GM18868 (cell line): ENCODE data around the gene RNF180.
"Not testable (repeated sequence)": the region's sequence is repeated elsewhere in the genome, so short reads cannot be mapped to it uniquely, and the experiment has no call there.

ENCODE experiments used
- ATAC-seq: cut with Tn5 transposase; IDR thresholded peaks from one replicate; pipeline ENCODE4 v1.9.1; 2021; ENCODE audit warnings: mild to moderate bottlenecking, moderate library complexity; ENCODE audit not compliant: unreplicated experiment

Gene RNF180

GRCh38 chr5:64176301-64176700 lies 10.7 kb downstream of the RNF180 start:
- no peak for ATAC-seq

DNA sequence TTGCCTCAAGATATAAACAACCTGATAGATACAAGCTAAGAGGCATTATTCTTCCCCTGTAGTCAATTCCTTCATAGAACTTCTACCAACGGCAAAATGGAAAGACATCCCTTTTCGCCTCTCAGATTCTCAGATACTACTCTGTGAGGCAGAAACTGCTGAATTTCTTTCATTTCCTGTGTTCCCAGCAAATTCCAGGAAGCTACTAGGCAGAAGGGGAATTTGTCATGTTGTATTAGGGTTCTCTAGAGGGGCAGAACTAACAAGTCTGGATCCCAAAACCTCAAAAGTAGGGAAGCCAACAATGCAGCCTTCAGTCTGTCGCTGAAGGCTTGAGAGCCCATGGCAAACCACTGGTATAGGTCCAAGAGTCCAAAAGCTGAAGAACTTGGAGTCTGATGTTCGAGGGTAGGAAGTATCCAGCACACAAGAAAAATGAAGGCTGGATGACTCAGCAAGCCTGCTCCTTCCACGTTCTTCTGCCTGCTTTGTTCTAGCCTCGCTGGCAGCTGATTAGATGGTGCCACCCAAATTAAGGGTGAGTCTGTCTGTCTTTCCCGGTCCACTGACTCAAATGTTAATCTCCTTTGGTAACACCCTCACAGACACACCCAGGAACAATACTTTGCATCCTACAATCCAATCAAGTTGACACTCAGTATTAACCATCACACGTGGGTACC lies 15.2 kb downstream of the RNF180 start:
- ATAC-seq: no peak

GRCh38 chr5:64181440-64181839 lies 15.8 kb downstream of the RNF180 start:
- no peak for ATAC-seq

DNA sequence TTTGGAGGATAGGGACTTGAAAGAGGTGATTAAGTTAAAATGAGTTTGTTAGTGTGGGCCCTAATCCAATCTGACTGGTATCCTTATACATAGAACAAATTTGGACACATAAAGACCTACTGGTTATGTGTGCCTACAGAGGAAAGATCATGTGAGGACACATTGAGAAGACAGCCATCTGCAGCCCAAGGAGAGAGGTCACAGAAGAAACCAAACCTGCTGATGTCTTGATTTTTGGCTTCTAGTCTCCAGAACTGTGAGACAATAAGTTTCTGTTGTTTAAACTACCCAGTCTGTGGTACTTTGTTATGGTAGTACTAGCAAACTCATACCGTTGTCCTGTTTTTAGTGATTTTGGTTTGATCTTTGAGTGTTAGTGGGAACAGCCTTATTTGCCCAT lies 18.3 kb downstream of the RNF180 start:
- ATAC-seq: no peak

DNA sequence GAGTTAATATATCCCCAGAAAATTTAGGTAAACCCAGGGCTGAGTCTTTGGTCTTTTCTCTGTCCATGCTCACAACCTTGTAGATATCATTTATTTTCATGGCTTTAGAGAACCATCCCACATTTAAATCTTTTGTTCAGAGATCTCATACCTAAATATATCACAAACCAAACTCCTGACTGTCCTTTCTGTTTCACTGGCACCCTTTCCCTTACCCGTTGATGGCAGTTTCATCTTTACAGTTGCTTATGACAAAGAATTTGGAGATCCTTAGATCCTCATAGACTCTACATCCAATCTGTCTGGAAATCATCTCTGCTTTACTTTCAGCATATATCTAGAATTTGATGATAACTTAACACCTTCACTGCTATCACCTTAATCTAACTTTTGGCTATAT lies 19.2 kb downstream of the RNF180 start:
- ATAC-seq: no peak

GRCh38 chr5:64188776-64189175 lies 23.1 kb downstream of the RNF180 start:
- ATAC-seq: no peak

DNA sequence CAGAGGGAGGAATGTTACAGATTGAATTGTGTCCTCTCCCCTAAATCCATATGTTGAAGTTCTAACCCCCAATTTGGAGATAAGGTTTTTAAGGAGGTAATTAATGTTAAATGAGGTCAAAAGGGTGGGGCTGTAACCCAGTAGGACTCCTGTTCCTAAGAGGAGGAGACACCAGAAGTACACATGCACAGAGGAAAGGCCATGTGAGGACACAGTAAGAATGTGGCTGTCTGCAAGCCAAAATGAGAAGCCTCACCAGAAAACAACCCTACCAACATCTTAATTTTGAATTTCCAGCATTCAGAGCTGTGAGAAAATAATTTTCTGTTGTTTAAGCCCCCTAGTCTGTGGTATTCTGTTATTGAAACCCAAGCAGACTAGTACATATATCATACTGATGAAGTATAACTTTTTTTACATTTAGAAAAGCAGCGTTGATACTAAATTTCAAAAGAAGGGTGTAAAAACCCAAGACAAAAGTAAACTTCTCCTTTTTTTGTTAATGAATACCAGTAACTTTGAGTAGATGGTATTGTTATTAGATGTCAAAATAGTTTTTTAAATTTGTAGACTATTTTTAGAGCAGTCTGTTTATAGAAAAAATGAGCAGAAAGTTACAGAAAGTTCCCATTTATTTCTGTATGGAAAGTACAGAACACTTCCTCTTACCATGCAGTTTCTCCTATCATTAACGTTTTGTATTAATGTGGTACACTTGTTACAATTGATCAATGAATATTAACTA lies 25.1 kb downstream of the RNF180 start:
- ATAC-seq: no peak

DNA sequence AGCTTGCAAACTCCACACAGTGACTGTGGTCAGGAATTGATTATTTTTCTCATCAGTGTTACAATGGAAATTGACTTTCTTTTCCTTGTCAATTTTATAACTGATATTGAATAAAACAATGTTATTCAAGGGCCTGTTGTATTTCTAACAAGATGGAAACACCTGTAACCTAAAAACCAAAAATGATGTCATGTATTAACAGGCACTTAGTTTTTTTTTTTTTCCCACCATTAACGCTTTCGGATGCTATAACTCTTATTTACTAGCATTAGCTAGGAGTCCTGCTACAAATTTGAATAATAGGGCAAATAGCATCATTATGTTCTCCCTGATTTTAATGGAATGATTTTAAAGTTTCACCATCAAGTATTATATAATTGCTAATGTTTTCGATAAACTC lies 30.3 kb downstream of the RNF180 start:
- ATAC-seq: no peak

GRCh38 chr5:64199425-64199824 lies 33.8 kb downstream of the RNF180 start:
- no peak for ATAC-seq

- no peak for ATAC-seq
Observed at GRCh38 chr5:64201996-64202395, 36.4 kb downstream of the RNF180 start.

DNA sequence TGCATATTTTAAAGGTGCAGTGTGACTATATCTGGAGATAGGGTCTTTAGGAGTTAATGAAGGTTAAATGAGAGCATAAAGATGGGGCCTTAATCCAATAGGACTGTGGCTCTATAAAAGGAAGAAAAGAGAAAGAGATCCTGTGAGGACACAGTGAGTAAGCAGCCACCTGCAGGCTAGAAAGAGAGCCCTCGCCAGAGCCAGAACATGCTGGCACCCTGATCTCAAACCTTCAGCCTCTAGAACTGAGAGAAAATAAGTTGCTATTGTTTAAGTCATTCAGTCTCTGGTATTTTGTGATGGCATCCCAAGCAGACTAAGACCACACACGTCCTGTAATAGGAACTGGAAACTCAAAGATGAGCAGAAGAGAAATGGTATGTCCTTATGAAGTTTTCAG lies 41.0 kb downstream of the RNF180 start:
- ATAC-seq: no peak

DNA sequence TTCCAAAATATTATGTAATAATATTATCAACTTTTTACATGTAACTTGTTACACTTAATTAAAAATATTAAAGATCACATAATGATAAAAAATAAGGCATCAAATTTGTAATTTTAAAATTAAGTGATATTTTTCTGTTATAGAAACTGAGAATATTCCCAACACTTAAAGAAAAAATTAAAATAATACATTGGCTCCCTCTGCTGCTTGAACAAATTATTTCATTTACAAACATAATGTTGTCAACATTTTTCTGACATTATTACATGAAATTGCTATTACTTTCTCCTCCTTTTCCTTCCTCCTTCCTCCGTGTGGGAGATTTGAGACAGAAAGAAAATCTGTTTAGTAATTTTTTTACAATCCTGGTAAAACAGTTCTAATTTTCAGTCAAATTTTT lies 42.3 kb downstream of the RNF180 start:
- no peak for ATAC-seq

GRCh38 chr5:64209353-64209752 lies 43.7 kb downstream of the RNF180 start:
- ATAC-seq: no peak

GRCh38 chr5:64210866-64211265 lies 45.2 kb downstream of the RNF180 start:
- no peak for ATAC-seq

DNA sequence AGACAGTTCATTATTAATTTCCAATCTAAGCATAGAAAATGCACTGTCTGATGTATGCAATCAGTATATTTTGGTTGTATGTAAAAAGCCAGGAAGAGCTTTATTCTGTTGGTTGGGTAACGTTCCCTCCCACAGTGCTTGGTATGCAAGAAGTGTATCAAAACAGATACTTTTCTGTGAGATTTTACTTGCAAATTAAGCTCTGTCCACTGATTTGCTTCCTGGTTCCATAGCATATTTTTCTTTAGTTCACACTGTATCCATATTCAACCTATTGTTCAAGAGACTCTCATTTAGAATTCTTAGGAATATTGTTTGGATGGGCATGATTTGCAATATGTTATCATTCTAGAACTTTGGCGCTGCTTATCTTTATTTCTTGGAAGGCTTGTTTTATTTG lies 47.4 kb downstream of the RNF180 start:
- ATAC-seq: no peak

- ATAC-seq: no peak
Observed at GRCh38 chr5:64213531-64213930, 47.9 kb downstream of the RNF180 start.

GRCh38 chr5:64214132-64214531 lies 48.5 kb downstream of the RNF180 start:
- no peak for ATAC-seq

DNA sequence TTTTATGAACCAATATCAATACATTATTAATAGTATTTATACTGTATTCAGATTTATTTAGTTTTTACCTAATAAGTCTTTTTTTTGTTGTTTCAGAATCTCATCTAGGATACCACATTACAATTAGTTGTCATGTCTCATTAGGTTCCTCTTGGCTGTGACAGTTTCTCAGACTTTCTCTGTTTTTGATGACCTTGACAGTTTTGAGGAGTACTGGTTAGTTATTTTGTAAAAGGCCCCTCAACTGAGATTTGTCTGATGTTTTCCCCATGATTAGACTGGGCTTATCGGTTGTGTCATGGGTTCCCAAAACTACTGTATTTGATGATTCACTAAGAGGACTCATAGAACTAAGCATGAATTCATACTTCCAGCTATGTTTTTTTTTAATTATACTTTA lies 56.3 kb downstream of the RNF180 start:
- ATAC-seq: no peak

DNA sequence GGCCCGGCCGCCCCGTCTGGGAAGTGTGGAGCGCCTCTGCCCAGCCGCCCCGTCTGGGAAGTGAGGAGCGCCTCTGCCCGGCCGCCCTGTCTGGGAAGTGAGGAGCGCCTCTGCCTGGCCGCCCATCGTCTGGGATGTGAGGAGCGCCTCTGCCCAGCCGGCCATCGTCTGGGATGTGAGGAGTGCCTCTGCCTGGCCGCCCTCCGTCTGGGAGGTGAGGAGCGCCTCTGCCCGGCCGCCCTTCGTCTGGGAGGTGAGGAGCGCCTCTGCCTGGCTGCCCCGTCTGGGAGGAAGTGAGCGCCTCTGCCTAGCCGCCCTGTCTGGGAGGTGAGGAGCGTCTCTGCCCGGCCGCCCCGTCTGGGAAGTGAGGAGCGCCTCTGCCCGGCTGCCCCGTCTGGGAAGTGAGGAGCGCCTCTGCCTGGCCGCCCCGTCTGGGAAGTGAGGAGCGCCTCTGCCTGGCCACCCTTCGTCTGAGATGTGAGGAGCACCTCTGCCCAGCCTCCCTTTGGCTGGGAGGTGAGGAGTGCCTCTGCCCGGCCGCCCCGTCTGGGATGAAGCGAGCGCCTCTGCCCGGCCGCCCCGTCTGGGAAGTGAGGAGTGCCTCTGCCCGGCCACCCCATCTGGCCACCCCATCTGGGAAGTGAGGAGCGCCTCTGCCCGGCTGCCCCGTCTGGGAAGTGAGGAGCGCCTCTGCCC lies 59.8 kb downstream of the RNF180 start:
- ATAC-seq: not testable (repeated sequence)

DNA sequence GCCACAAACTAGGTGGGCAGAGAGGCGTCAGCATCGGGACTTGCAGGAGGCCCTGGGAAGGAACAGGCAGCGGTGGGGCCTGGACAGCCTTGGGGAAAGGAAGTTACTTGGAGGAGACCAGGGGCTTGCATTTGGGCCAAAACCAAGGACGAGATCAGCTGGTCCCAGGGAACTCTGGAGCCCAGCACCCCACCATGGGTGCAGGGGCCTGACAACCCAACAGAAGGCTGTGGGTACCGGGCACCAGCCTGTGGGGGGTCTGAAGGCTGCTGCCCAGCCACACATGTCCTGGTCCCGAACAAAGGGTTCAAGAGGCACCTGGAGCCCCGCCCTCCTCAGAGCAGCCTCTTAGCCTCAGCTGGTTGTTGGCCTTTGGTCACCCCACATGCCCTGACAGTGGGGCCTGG lies 61.5 kb downstream of the RNF180 start:
- ATAC-seq: not testable (repeated sequence)

DNA sequence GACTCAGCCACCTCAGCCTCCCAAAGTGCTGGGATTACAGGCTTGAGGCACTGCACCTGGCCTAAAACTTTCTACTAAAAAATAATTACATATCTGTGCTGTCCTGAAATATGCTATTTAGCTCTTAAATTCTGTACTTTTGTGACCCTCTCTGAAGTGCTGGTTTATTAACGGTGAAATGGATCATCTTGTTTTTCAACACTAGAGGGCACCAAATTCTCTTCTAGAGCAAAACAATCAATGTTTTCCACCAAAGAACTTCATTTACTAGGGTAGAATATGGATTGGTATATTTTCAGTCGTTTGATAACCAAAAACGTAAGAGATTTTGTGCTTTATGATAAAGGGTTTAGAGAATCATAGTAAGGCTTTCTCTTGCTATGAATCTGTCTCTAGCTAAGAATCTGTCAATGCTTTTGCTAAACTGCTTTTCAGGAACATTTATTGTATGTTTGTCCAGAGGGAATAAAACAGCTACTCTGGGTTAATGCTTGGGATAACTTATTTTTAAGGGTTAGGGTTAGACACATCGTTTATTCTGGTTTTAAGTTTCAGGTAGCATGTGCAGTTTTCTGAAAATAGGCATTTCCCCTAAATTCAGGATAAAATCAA lies 63.6 kb downstream of the RNF180 start:
- ATAC-seq: peak; percentile 78

DNA sequence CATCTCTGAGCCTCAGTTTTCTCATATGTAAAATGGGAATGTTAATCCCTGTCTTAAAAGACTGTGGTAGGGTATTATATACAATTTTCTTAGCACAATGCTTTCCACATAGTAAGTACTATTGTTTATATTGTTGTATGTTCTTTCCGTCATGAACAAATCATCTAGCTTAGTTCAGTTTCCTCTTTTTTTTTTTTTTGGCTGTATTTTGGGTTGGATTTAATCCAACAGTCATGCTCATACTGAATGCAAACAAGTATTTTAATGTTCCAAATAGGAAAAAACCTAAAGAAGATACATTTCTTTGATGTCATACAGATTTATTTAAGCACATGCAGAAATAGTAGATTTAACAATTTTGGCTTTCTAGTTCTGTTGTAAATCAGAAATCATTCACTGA lies 95.1 kb downstream of the RNF180 start:
- no peak for ATAC-seq
